GM10266 (cell line): Measurements from ENCODE around the gene CFAP221.

Experiments
- DNase-seq: peaks from one replicate; pipeline ENCODE4 v3.0.0; 2012; ENCODE audit errors: extremely low spot score
- TF ChIP-seq, protein P1 (sequence below): IDR thresholded peaks from 2 replicates; pipeline ENCODE4 v1.5.1; 2012; ENCODE audit warnings: mild to moderate bottlenecking, low read depth; ENCODE audit not compliant: control insufficient read depth, insufficient read depth; ENCODE audit errors: missing control alignments

Gene CFAP221

DNA sequence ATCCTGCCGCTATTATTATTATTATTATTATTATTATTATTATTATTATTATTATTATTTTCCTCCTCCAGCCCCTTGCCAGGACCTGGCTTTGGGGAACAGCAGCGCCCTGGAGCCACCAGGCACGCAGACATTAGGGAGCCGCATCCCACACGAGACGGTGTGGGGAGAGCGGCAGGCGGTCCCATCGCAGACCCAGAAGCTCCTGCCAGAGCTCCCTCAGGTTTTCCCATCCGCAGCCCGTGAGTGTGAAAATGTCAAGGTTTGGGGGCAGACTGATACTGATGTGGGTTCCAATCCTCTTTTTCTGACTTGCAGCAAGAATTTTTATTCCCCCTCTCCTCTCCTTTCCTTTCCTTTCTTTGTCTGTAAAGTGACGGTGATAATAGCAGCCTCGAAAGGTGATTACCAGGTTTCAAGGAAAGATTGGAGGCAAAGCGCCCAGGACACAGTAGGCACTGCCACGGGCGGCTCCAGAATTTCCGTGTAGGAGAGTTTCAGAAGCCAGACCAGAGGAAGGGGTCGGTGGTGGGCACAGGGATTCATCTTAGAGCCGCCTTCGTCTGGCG is 20.8 kb upstream of the CFAP221 start:
- TF ChIP-seq, protein P1, sequence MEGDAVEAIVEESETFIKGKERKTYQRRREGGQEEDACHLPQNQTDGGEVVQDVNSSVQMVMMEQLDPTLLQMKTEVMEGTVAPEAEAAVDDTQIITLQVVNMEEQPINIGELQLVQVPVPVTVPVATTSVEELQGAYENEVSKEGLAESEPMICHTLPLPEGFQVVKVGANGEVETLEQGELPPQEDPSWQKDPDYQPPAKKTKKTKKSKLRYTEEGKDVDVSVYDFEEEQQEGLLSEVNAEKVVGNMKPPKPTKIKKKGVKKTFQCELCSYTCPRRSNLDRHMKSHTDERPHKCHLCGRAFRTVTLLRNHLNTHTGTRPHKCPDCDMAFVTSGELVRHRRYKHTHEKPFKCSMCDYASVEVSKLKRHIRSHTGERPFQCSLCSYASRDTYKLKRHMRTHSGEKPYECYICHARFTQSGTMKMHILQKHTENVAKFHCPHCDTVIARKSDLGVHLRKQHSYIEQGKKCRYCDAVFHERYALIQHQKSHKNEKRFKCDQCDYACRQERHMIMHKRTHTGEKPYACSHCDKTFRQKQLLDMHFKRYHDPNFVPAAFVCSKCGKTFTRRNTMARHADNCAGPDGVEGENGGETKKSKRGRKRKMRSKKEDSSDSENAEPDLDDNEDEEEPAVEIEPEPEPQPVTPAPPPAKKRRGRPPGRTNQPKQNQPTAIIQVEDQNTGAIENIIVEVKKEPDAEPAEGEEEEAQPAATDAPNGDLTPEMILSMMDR = no peak
- DNase-seq = no peak

DNA sequence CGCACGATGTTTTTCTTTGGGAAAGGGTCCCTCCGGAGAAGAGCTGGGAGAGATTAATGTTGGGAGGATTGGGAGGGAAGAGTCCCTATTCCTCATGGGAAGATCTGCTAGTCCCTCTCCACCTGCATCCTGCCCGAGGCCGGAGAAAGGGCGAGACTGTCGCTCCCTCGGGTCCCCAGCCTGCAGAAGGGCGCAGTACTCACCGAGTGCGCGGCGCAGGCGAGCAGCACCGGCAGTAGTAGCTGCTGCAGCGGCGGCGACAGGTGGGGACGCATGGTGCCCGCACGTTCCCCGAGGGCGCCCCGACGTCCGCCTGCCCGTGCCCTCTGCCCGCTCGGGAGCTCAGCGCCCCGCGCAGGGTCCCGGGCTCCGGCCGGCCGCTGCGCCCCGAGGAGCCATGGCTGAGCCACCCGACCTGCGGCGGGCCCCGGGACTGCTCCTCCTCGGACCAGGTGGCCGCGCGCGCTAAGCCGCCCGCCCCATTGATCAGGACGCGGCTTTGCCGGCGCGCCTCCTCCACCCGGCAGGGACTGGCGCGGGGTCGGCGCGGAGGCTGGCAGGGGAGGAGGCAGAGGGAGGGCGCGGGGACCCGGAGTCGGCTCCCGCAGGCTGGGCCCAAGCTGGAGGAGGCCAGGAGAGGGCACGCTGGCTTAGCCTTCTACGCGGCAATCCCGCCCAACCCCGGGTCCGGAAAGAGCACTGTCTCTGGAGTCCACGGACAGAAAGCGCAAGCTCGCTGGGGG is 20.1 kb upstream of the CFAP221 start, which contains the start of gene SCTR:
Gene SCTR, minus strand, starts transcription at position 532 of the 743 bp plus-strand sequence. Its CDS starts 257 bp downstream, at position 275.
- DNase-seq = no peak
- TF ChIP-seq, protein P1 = no peak

DNA sequence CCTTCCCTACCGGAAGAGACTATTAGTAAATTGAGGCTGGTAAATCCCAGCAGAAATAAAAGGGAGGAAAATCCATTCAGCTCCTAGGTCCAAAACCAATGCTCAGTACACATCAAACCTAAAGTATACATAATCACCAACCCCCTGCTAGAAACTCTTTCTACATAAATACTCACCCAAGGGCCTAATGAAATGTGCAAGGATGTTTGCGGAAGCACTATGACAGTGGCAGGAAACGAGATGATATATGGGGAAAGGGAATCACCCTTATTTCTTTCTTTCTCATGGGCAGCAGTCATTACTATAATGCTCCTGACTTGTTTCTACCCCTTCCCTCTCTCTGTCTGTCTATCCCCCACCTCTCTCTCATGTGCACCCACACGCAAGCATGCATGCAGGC is 18.6 kb upstream of the CFAP221 start:
- no peak for DNase-seq
- TF ChIP-seq, protein P1 = no peak

DNA sequence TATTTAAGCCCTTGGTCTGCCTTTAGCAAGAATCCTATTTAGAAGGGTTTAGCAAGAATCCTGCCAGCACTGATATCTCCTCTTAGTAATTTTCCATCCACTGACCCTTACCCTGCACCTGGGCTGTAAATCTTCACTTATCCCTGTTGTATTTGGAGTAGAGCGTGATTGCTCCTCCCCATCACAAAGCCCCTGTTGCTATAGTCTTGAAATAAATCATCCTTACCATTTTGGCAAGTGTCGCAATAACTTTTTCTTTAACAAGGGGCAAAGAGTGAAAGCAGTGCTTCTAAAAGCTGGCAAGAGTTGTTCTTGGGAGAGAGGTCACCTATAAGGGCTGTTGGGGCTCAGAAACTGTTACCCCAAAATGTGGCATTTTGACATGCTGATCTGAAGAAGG is 16.2 kb upstream of the CFAP221 start:
- no peak for DNase-seq
- TF ChIP-seq, protein P1 = no peak

DNA sequence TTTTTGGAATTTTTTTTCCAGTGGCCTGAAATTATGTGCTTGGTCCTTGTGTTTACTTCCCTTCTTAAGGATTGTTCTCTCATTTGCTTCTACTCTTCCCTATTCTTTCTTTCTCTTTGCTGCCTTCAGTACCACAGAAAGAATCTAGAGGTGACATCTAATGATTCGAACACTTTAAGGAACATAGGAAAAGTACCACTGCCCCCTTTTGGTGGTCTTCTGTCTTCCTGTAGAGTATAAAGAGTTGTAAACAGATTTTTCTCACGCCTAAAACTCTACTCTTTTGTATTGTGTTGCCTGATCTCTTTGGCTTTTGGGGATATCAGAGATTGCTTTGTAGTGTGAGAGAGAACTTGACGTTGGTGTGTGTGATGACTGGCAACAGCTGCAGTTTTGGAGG is 13.0 kb upstream of the CFAP221 start:
- DNase-seq = no peak
- TF ChIP-seq, protein P1 = no peak

DNA sequence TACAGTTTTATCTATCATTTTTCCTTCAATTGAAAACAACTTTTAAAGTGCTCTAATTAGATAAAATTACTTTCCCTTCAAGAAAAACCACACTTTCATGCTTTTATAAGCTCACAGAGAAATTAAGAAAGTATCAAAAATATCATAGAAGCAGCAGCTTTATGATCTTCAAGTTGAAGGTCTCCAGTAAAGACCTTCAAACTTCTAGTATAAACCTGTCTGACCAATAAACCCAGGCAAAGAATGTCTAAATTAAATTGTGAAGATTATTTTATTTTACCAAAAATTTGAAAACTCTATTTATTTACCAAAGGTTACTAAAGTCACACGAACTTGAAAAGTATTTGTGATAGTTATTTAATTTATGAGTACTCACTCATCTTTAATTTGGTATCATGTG is 10.7 kb upstream of the CFAP221 start:
- no peak for DNase-seq
- TF ChIP-seq, protein P1 = no peak

DNA sequence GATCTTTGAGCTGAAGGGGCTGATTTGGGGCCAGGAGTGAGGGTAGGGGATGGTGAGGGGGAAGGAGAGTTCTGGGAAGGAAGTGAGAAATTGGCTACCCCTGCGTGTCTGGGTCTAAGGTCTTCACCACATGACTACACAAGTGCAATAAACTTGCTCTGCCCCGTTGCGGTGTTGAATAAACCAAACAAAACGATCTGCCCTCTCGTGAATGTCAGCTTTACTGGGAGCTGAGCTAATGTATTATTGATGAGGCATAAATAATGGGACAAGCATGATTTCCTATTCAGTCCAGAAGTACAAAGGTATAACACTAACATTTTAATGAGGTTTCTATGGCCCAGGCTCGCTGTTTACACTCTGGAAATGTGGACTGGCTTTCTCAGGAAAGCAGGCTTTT is 8.0 kb upstream of the CFAP221 start:
- TF ChIP-seq, protein P1 = no peak
- DNase-seq = no peak
